Prostate gland (tissue), 2 donors: ENCODE measurements around the gene TNFRSF13B. TPM values are rescaled to one million over a fixed set of nuclear protein-coding genes. Genes with fewer than 3 reads are reported as not detected.

Experiments
- DNase-seq: peaks from one replicate; pipeline ENCODE4 v3.0.0-alpha.2; 2019; ENCODE audit warnings: low spot score
- H3K27ac ChIP-seq, 2 donors: fragments of 200-600 bp; sonication (generic); 2 replicates each; pipeline ENCODE4 v1.5.1; 2017 to 2019
- H3K27me3 ChIP-seq: fragments of 200-600 bp; sonication (generic); replicated peaks from 2 replicates; pipeline ENCODE4 v1.5.1; 2019; ENCODE audit not compliant: insufficient read depth
- H3K36me3 ChIP-seq, 2 donors: fragments of 200-600 bp; sonication (generic); 1 replicate in 1 of 2; 2 replicates in 1 of 2; pipeline versions ENCODE4 v1.5.1 to v1.8.1; 2017 to 2019
- H3K4me1 ChIP-seq: fragments of 200-600 bp; sonication (generic); replicated peaks from 2 replicates; pipeline ENCODE4 v1.5.1; 2019
- H3K4me3 ChIP-seq, 2 donors: fragments of 200-600 bp; sonication (generic); 2 replicates each; pipeline ENCODE4 v1.5.1; 2017 to 2019
- H3K9me3 ChIP-seq: fragments of 200-600 bp; sonication (generic); 2 replicates; pipeline ENCODE4 v1.5.1; 2017
- POLR2A ChIP-seq: fragments of 450-650 bp; IDR thresholded peaks from one replicate; pipeline ENCODE4 v1.6.1; 2016; ENCODE audit warnings: antibody characterized with exemption, mild to moderate bottlenecking
- POLR2AphosphoS5 ChIP-seq: sonication (generic); formaldehyde crosslinking; IDR thresholded peaks from one replicate; pipeline ENCODE4 v1.6.1; 2017; ENCODE audit warnings: antibody characterized with exemption
- WGBS: methylation state at CpG from one replicate; pipeline ENCODE4 v1.1.5; 2018; 5-methylcytosine and 5-hydroxymethylcytosine counted together
- intact Hi-C: fragments of 100-400 bp; cut with DNase I; formaldehyde crosslinking; loops from one replicate; pipeline ENCODE4 v1.14.2; 2022
- total RNA-seq, 2 donors: library from RNA; depleted of rRNA; stranded (reverse); fragments of >200 nt; gene quantifications; one replicate each; pipeline ENCODE4 v1.1.0, GENCODE V29; 2016
- TF ChIP-seq, protein P1 (sequence below), 4 experiments: fragments of 200-600 bp in 2 of 4; fragments of 450-650 bp in 2 of 4; sonication (generic) in 2 of 4; IDR thresholded peaks; 1 replicate in 3 of 4; 2 replicates in 1 of 4; pipeline ENCODE4 v1.5.1; 2016 to 2019; ENCODE audit warnings: antibody characterized with exemption in 4 of 4, mild to moderate bottlenecking in 2 of 4, moderate library complexity in 2 of 4

The TNFRSF13B gene
- total RNA-seq, 2 donors from 2014 or later, result not detected

DNA sequence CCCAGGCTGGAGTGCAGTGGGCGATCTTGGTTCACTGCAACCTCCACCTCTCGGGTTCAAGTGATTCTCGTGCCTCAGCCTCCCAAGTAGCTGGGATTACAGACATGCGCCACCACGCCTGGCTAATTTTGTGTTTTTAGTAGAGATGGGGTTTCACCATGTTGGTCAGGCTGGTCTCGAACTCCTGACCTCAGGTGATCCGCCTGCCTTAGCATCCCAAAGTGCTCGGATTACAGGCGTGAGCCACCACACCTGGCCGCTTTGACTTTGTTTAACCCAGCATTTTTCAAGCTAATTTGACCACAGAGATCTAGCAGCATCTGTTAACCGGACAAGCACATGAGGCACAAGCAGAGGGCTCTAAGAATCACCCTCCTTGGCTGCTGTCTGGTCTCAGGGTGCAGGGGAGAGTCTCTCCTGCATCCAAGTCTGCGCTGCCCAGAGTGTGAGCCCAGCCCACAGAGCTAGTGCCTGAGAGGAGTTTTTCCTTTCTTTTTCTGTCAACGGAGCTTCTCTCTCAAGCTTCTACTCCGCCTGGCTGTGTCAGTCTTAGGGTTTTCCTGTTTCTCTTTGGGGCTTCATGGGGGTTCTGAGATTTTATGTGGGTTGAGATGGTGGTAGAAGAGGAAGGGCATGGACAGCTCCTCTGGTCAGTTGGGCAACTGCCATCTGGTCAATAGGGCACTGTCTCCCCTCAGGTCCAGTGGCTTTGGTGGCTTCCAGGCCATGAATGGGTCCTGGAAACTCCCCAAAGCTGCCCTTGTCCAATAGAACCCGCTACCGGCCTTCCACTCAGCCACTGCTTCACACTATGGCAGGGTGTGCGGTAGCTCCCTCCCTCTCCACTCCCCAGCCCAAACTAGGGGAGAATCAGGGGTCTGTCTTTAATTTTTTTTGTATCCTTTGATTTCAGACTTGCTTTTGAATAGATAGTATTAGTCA is 59.6 kb downstream of the TNFRSF13B start:
- no peaks in the 10 kb centered on the region for H3K4me1 ChIP-seq
- peaks cover 2% of the 10 kb centered on the region for H3K27me3 ChIP-seq
- H3K27ac ChIP-seq, result no peak overlapping the region
- no peaks in the 10 kb centered on the region for H3K9me3 ChIP-seq
- TF ChIP-seq POLR2AphosphoS5 (no peak), POLR2A (no peak)
- TF ChIP-seq, protein P1, sequence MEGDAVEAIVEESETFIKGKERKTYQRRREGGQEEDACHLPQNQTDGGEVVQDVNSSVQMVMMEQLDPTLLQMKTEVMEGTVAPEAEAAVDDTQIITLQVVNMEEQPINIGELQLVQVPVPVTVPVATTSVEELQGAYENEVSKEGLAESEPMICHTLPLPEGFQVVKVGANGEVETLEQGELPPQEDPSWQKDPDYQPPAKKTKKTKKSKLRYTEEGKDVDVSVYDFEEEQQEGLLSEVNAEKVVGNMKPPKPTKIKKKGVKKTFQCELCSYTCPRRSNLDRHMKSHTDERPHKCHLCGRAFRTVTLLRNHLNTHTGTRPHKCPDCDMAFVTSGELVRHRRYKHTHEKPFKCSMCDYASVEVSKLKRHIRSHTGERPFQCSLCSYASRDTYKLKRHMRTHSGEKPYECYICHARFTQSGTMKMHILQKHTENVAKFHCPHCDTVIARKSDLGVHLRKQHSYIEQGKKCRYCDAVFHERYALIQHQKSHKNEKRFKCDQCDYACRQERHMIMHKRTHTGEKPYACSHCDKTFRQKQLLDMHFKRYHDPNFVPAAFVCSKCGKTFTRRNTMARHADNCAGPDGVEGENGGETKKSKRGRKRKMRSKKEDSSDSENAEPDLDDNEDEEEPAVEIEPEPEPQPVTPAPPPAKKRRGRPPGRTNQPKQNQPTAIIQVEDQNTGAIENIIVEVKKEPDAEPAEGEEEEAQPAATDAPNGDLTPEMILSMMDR (IDR thresholded peaks at IDR 0.05), result no peak
- no peak overlapping the region for H3K4me3 ChIP-seq
- no peak for DNase-seq
- 86% methylated on average over 17 of the region's 17 CpGs for WGBS
- H3K36me3 ChIP-seq, result no peaks in the 10 kb centered on the region
- intact Hi-C loops, result no loop called here

DNA sequence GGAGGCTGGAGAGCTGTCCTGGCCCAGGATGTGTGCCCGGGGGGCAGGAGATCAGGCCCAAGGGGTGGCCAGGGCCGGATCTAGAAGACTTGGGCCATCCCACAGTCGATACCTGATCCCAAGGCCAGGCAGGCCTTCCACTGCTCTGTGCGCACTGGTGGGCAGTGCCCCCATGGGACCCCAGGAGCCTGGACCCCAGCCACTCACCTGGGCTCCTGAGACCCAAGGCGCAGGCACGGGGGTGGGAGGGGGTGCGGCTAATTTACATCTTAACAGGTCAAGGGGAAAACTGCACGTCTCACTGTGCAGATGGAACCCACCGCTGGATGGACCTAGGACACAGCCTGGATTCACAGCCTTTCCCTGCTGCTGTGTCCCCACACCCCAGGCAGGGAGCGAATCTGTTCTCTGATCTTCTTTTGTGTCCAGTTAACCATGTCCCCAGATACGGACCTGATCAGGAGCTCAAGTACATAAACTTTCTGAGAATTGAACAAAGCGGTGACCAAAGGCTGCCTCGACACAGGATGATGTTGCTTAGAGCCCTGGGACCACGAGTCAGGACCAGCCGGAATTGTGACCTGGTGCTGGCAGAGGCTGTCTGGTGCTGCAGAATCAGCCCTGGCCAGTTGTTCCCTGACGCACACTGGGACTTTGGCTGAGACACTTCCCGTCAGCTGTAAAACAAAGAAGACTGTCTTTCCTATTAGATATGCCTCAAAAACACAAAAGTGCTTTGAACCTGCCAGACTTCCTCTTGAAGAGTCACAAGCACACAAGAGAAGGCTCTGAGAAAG is 60.6 kb downstream of the TNFRSF13B start:
- Histone ChIP-seq H3K36me3 (no peaks in the 10 kb centered on the region), H3K27ac (no peak overlapping the region), H3K9me3 (no peaks in the 10 kb centered on the region), H3K4me1 (no peaks in the 10 kb centered on the region), H3K27me3 (peaks cover 2% of the 10 kb centered on the region), H3K4me3 (no peak overlapping the region)
- intact Hi-C loops, result no loop called here
- DNase-seq, result no peak
- WGBS, result 75% methylated on average over 17 of the region's 17 CpGs
- TF ChIP-seq, protein P1 (IDR thresholded peaks at IDR 0.05), result no peak
- TF ChIP-seq POLR2AphosphoS5, result no peak
- TF ChIP-seq POLR2A, result no peak

DNA sequence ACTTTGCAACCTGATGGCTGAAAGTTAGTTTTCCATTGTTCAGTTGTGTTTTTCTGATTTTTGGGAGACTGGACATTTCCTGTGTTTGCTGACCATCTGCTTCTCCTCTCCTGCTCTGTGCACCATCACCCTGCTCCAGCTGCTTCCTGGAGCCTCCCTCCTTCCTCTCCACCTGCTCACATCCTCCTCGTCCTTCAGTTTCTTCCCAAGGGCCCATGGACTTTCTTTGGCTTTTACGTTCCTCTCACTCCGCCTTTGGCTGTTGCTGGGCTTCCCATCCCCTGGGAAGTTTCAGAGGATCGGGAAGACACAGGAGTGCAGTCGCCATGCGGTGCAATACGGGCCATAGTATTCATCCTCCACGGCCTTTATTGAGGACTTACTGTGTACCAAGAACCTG is 61.6 kb downstream of the TNFRSF13B start:
- no peak for DNase-seq
- no peak overlapping the region for H3K27ac ChIP-seq

DNA sequence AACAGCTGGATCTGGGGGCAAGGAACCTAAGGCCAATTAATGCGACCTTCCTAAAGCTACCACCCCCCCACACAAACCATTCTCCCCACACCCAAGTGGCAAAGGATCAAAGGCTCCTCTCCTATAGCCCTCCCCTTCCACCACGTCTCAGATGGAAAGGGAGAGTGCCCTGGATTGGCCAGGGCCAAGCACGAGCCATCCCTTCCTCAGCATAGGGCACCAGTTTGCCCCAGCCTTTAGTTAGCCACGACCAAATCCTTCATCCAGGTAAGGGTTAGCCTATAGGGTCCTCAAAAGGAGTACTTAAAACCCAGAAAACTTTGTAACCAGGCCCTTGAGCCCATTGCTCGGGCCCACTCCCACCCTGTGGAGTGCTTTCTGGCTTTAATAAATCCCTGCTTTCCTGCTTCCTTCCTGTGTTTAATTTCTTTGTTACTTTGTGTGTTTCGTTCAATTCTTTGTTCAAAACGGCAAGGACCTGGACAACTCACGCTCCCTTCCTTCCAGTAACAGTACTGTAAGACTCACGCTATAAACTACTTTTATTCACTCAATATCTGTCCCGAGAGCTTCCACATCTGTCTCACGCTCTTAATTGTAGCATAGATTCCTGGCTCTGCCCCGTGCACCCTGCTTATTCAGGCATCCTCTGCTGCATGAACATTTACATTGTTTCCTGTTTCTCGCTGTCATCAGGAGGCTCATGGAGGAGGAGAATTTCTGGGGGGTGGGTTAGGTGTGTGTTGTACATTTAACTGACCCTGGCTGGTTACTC is 62.3 kb downstream of the TNFRSF13B start:
- H3K9me3 ChIP-seq, result no peaks in the 10 kb centered on the region
- intact Hi-C loops, result no loop called here
- TF ChIP-seq, protein P1 (IDR thresholded peaks at IDR 0.05), result no peak
- TF ChIP-seq POLR2A (no peak), POLR2AphosphoS5 (no peak)
- peaks cover 2% of the 10 kb centered on the region for H3K27me3 ChIP-seq
- H3K4me1 ChIP-seq, result no peaks in the 10 kb centered on the region
- H3K27ac ChIP-seq, result no peak overlapping the region
- DNase-seq, result no peak
- no peaks in the 10 kb centered on the region for H3K36me3 ChIP-seq
- 63% methylated on average over 13 of the region's 13 CpGs for WGBS
- no peak overlapping the region for H3K4me3 ChIP-seq

More for the DNA sequence above, 61.6 kb downstream of the TNFRSF13B start:
- TF ChIP-seq POLR2AphosphoS5 (no peak), POLR2A (no peak)
- TF ChIP-seq, protein P1 (IDR thresholded peaks at IDR 0.05), result no peak
- Histone ChIP-seq H3K9me3 (no peaks in the 10 kb centered on the region), H3K27me3 (peaks cover 2% of the 10 kb centered on the region), H3K4me1 (no peaks in the 10 kb centered on the region), H3K4me3 (no peak overlapping the region), H3K36me3 (no peaks in the 10 kb centered on the region)
- intact Hi-C loops, result no loop called here
- 75% methylated on average over 8 of the region's 8 CpGs for WGBS
